ENCODE measurements around the gene THOC6.

THOC6 gene

GRCh38 chr16:2986623-2987188, 37.1 kb upstream of the THOC6 start:
- H3K27ac ChIP-seq (ENCODE audit: extremely low read depth, low read depth, low read length): no peak overlapping the region
- POLR2A ChIA-PET: interaction anchor here (1.1 kb wide), 1 partner anchor 42 kb away, joined by 9 read pairs; no protein-coding TSS in a partner anchor
- H3K36me3 ChIP-seq (ENCODE audit: control insufficient read depth in 2 of 2, insufficient read depth in 1 of 2, low read length in 2 of 2): no peaks in the 10 kb centered on the region
- no peaks in the 10 kb centered on the region; the same call in 1 of the 2 replicates for H3K4me1 ChIP-seq (ENCODE audit: control insufficient read depth, insufficient read depth, low read length)
- no peaks in the 10 kb centered on the region for H3K9me3 ChIP-seq (ENCODE audit: control insufficient read depth, insufficient read depth, low read depth, low read length)
- no peak overlapping the region for H3K4me3 ChIP-seq (ENCODE audit: low read depth, low read length)
- TF ChIP-seq, protein P1, sequence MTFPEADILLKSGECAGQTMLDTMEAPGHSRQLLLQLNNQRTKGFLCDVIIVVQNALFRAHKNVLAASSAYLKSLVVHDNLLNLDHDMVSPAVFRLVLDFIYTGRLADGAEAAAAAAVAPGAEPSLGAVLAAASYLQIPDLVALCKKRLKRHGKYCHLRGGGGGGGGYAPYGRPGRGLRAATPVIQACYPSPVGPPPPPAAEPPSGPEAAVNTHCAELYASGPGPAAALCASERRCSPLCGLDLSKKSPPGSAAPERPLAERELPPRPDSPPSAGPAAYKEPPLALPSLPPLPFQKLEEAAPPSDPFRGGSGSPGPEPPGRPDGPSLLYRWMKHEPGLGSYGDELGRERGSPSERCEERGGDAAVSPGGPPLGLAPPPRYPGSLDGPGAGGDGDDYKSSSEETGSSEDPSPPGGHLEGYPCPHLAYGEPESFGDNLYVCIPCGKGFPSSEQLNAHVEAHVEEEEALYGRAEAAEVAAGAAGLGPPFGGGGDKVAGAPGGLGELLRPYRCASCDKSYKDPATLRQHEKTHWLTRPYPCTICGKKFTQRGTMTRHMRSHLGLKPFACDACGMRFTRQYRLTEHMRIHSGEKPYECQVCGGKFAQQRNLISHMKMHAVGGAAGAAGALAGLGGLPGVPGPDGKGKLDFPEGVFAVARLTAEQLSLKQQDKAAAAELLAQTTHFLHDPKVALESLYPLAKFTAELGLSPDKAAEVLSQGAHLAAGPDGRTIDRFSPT (tag by site-specific recombination; IDR thresholded peaks at IDR 0.05): peak; percentile 53; the same call in 1 of the 2 replicates
- TF ChIP-seq ZXDB (tag by site-specific recombination; IDR thresholded peaks at IDR 0.05): no peak
- TF ChIP-seq ZNF701 (tag by site-specific recombination; IDR thresholded peaks at IDR 0.05): no peak
- TF ChIP-seq ZIC2 (tag by site-specific recombination; IDR thresholded peaks at IDR 0.05): peak; percentile 83
- peak; percentile 87 for TF ChIP-seq EGR2 (tag by site-specific recombination; IDR thresholded peaks at IDR 0.05; ENCODE audit: low read depth)
- no peak for TF ChIP-seq TRIM28 (IDR thresholded peaks at IDR 0.05; ENCODE audit: borderline replicate concordance, low read length)
- TF ChIP-seq ZFHX2 (tag by site-specific recombination; conservative IDR thresholded peaks at IDR 0.05): peak; percentile 90
- TF ChIP-seq PRDM10 (tag by site-specific recombination; IDR thresholded peaks at IDR 0.05): peak; percentile 39; the same call in 1 of the 2 replicates
- CTCF ChIA-PET: interaction anchor here (1.0 to 1.9 kb wide), 2 partner anchors 60 kb away, joined by 4 to 7 read pairs; no protein-coding TSS in a partner anchor

GRCh38 chr16:2987286-2987685, 36.5 kb upstream of the THOC6 start:
- no peak for TF ChIP-seq ZNF121 (tag by site-specific recombination; IDR thresholded peaks at IDR 0.05)
- TF ChIP-seq ZNF558 (tag by site-specific recombination; IDR thresholded peaks at IDR 0.05): no peak
- TF ChIP-seq, protein P2, sequence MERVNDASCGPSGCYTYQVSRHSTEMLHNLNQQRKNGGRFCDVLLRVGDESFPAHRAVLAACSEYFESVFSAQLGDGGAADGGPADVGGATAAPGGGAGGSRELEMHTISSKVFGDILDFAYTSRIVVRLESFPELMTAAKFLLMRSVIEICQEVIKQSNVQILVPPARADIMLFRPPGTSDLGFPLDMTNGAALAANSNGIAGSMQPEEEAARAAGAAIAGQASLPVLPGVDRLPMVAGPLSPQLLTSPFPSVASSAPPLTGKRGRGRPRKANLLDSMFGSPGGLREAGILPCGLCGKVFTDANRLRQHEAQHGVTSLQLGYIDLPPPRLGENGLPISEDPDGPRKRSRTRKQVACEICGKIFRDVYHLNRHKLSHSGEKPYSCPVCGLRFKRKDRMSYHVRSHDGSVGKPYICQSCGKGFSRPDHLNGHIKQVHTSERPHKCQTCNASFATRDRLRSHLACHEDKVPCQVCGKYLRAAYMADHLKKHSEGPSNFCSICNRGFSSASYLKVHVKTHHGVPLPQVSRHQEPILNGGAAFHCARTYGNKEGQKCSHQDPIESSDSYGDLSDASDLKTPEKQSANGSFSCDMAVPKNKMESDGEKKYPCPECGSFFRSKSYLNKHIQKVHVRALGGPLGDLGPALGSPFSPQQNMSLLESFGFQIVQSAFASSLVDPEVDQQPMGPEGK (tag by site-specific recombination; IDR thresholded peaks at IDR 0.05): no peak
- TF ChIP-seq ZNF707 (tag by site-specific recombination; IDR thresholded peaks at IDR 0.05): no peak
- no peak for TF ChIP-seq ZBTB1 (tag by site-specific recombination; IDR thresholded peaks at IDR 0.05)
- TF ChIP-seq ZNF48 (tag by site-specific recombination; IDR thresholded peaks at IDR 0.05): no peak
- ChIA-PET POLR2A (interaction anchor here (1.1 kb wide), 1 partner anchor 42 kb away, joined by 9 read pairs; no protein-coding TSS in a partner anchor), CTCF (interaction anchor here (0.8 to 1.0 kb wide), 3 partner anchors 25 to 60 kb away, joined by 3 to 7 read pairs (median 3); no protein-coding TSS in a partner anchor)
- no peaks in the 10 kb centered on the region for H3K9me3 ChIP-seq (ENCODE audit: control insufficient read depth, insufficient read depth, low read depth, low read length)
- H3K36me3 ChIP-seq (ENCODE audit: control insufficient read depth in 2 of 2, insufficient read depth in 1 of 2, low read length in 2 of 2): no peaks in the 10 kb centered on the region
- no peaks in the 10 kb centered on the region; the same call in 1 of the 2 replicates for H3K4me1 ChIP-seq (ENCODE audit: control insufficient read depth, insufficient read depth, low read length)
- H3K27ac ChIP-seq (ENCODE audit: extremely low read depth, low read depth, low read length): no peak overlapping the region
- no peak overlapping the region for H3K4me3 ChIP-seq (ENCODE audit: low read depth, low read length)

Data from HEK293 (cell line).